ENCODE data around the gene FBXO31. TPM values are rescaled to one million over a fixed set of nuclear protein-coding genes. Genes with fewer than 3 reads are reported as not detected.

The FBXO31 gene
- total and polyA plus RNA-seq, 12 donors, result 19.2 to 106 (median 65.9) TPM

DNA sequence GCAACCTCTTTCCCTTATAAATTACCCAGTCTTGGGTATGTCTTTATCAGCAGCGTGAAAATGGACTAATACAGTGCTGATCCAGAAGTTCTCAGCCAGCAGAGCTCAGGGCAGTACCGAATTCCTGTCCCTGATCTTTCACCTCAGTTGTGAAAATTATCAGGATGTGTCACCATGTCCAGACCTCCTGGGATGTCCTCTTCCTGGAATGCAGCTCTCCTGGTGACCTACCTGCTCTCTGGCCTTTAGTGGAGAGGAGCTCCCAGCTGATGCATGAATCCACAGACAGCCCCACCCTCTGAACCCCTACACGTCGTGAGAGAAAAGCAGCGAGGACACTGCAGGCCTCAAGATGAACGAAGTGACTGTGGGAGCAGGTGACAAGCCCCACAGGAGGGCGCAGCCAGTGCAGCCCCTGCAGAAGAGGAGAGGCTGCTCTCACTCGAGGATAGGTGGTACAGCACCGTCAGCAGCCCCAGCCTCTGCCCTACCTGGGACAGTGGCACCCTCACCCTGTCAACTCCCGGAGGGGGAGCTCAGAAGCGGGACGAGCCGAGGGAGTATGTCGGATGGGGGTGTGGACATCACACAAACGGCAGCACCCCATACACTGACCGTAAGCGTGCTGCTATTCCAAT, 44.4 kb downstream of the FBXO31 start:
- Histone ChIP-seq H3K27ac (no peak overlapping the region), H3K4me1 (replicated peaks in 1 of 2) (peaks cover 0 to 4% of the 10 kb centered on the region in 2 donors), H3K36me3 (replicated peaks in 1 of 2) (peaks cover 0 to 58% of the 10 kb centered on the region in 2 donors), H3K27me3 (no peaks in the 10 kb centered on the region), H3K4me3 (no peak overlapping the region), H3K9me3 (replicated peaks in 1 of 3) (no peaks in the 10 kb centered on the region)
- intact Hi-C loops (cut with DNase I), result no loop called here
- WGBS, 4 donors, result 87 to 94% (median 92%) methylated on average over 10 to 17 of the region's 17 CpGs
- TF ChIP-seq, protein P1, sequence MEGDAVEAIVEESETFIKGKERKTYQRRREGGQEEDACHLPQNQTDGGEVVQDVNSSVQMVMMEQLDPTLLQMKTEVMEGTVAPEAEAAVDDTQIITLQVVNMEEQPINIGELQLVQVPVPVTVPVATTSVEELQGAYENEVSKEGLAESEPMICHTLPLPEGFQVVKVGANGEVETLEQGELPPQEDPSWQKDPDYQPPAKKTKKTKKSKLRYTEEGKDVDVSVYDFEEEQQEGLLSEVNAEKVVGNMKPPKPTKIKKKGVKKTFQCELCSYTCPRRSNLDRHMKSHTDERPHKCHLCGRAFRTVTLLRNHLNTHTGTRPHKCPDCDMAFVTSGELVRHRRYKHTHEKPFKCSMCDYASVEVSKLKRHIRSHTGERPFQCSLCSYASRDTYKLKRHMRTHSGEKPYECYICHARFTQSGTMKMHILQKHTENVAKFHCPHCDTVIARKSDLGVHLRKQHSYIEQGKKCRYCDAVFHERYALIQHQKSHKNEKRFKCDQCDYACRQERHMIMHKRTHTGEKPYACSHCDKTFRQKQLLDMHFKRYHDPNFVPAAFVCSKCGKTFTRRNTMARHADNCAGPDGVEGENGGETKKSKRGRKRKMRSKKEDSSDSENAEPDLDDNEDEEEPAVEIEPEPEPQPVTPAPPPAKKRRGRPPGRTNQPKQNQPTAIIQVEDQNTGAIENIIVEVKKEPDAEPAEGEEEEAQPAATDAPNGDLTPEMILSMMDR (IDR thresholded peaks at IDR 0.05), result no peak
- no peak for TF ChIP-seq POLR2A (IDR thresholded peaks at IDR 0.05)
- no peak for DNase-seq

DNA sequence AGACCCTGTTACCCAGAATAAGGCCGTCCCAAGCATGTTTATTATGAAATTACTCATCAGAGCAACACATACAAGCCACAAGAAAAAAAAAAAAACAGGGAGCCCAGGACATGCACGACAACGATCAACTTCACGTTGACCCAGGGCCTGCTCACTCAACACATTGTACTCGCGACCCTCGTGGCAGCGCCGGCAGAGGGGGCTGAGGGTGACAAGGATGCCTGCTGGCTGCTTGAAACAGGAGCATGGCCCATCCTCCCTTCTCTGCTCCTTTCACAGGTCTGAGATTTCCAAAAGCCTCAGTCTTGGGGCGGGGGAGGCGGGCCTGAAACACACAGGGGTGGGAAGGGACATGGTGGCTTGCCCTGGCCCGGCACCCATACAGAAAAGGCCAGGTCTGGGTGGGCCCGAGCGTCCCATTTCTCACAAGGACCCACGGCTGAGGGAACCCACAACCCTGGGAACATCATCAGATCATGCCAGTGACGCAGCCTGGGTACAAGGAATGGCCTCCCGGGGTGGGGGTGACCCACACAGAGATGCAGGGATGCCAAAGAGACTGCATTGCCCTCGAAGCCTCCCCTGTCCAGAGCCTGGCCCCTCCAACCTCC, 45.3 kb downstream of the FBXO31 start:
- intact Hi-C loops (cut with DNase I), result no loop called here
- WGBS, 4 donors, result 87 to 96% (median 93%) methylated on average over 15 to 18 of the region's 18 CpGs
- Histone ChIP-seq H3K27ac (no peak overlapping the region), H3K36me3 (replicated peaks in 1 of 2) (peaks cover 0 to 58% of the 10 kb centered on the region in 2 donors), H3K4me1 (replicated peaks in 1 of 2) (peaks cover 0 to 4% of the 10 kb centered on the region in 2 donors), H3K27me3 (no peaks in the 10 kb centered on the region), H3K9me3 (replicated peaks in 1 of 3) (no peaks in the 10 kb centered on the region), H3K4me3 (no peak overlapping the region)
- TF ChIP-seq POLR2A (IDR thresholded peaks at IDR 0.05), result no peak
- TF ChIP-seq, protein P1 (IDR thresholded peaks at IDR 0.05), result no peak
- no peak for DNase-seq

DNA sequence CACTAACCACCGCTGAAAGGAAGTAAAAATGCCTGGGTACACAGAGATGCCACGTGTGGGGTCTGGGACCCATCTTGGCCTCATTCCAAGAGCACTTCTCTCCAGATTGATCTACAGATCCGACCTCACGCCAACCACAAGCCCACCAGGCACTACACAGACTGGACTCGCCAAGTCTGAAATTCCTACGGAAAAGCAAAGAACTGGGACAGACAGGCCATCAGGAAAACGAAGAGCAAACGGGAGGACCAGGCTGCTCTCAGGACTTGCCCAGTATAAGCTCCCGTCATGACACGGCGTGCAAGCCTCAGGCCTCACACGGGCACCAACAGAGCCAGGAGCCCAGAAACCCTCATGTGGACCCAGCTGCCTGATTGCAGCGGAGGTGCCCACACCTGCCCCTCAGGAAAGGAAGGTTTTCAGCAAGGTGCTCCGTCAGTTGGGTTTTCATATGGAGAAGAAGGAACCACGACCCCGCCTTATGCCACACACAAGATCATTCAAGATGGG, 46.3 kb downstream of the FBXO31 start:
- DNase-seq, result no peak
- no peak overlapping the region for H3K27ac ChIP-seq
- TF ChIP-seq, protein P1 (IDR thresholded peaks at IDR 0.05), result no peak
- TF ChIP-seq POLR2A (IDR thresholded peaks at IDR 0.05), result no peak
- intact Hi-C loops (cut with DNase I), result no loop called here
- no peak overlapping the region for H3K4me3 ChIP-seq
- H3K4me1 ChIP-seq (replicated peaks in 1 of 2), result peaks cover 0 to 4% of the 10 kb centered on the region in 2 donors
- no peaks in the 10 kb centered on the region for H3K9me3 ChIP-seq (replicated peaks in 1 of 3)
- H3K27me3 ChIP-seq, result no peaks in the 10 kb centered on the region
- WGBS, 4 donors, result 69 to 79% (median 75%) methylated on average over 16 of the region's 16 CpGs
- H3K36me3 ChIP-seq (replicated peaks in 1 of 2), result peaks cover 0 to 55% of the 10 kb centered on the region in 2 donors

DNA sequence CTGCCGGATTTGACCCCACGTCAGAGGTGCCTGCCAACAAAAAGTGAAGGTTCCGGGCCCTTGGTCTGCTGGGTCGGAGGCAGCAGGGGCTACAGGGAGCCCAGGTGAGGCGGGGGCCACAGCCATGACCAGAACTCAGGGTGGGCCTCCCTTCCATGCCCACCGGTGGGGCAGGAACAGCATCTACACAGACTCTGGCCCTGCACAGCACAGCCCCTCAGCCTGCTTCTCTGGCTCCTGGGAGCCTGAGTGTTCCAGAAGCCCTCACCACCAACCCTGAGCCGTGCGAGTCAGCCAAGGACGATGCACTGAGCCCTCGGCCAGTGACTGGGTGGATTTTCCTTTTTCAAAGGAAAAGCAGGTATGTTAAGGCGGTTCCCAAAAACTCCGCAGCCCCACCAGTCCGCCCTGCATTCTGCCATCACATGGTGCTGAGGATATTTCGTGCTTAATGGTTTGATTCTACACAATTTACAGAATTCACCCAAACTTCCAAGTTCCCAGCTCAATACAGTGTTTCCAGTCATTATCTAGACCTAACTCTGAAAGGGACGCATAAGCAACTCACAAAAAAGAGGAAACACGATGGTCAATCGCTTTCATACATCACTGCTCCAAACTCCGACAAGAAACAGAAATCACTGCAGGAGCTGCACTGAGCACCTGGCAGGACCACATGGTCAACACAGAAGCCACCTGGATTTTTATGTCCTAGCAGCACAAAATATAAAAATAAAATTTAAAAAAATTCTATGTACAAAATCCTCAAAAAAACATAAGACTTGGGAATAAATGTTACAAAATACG, 46.9 kb downstream of the FBXO31 start:
- Histone ChIP-seq H3K27me3 (no peaks in the 10 kb centered on the region), H3K4me3 (no peak overlapping the region), H3K27ac (no peak overlapping the region), H3K4me1 (replicated peaks in 1 of 2) (peaks cover 0 to 4% of the 10 kb centered on the region in 2 donors), H3K9me3 (replicated peaks in 1 of 3) (no peaks in the 10 kb centered on the region), H3K36me3 (replicated peaks in 1 of 2) (peaks cover 0 to 48% of the 10 kb centered on the region in 2 donors)
- 75 to 90% (median 80%) methylated on average over 12 to 19 of the region's 19 CpGs for WGBS, 4 donors
- TF ChIP-seq, protein P1 (IDR thresholded peaks at IDR 0.05), result no peak
- TF ChIP-seq POLR2A (IDR thresholded peaks at IDR 0.05), result no peak
- intact Hi-C loops (cut with DNase I), result no loop called here
- peak in 1 of 7 donors; percentile 37 for DNase-seq

Measured in adrenal gland (tissue), 12 donors.